LoVo (cell line): Measurements from ENCODE around the gene CCDC198.

ENCODE experiments used
- DNase-seq: peaks from one replicate; pipeline ENCODE4 v3.0.0-alpha.2; 2016; ENCODE audit warnings: low spot score

CCDC198 gene

GRCh38 chr14:57464008-57464730, 29.5 kb downstream of the CCDC198 start:
- DNase-seq = no peak

- no peak for DNase-seq
These were observed 31.1 kb downstream of the CCDC198 start for GRCh38 chr14:57462551-57462950.

GRCh38 chr14:57461777-57462320, 31.8 kb downstream of the CCDC198 start:
- DNase-seq = peak; percentile 56

GRCh38 chr14:57435923-57436322, 57.7 kb downstream of the CCDC198 start:
- no peak for DNase-seq

- DNase-seq = no peak
These were observed 72.7 kb downstream of the CCDC198 start for GRCh38 chr14:57420986-57421385.

- no peak for DNase-seq
These were observed 73.6 kb downstream of the CCDC198 start for GRCh38 chr14:57420033-57420432.
